Ishikawa (cell line): Measurements from ENCODE around the gene BTBD3.

Experiments used
- EGR1 ChIP-seq: IDR thresholded peaks from 2 replicates; pipeline ENCODE4 v1.6.1; 2012
- EP300 ChIP-seq: IDR thresholded peaks from 2 replicates; pipeline ENCODE4 v1.6.1; 2012; ENCODE audit warnings: borderline replicate concordance
- FOXM1 ChIP-seq: IDR thresholded peaks from 2 replicates; pipeline ENCODE4 v1.6.1; 2012; ENCODE audit warnings: low read depth, borderline replicate concordance
- RAD21 ChIP-seq: IDR thresholded peaks from 2 replicates; pipeline ENCODE4 v1.6.1; 2012; ENCODE audit warnings: low read depth
- TAF1 ChIP-seq: IDR thresholded peaks from 2 replicates; pipeline ENCODE4 v1.6.1; 2012; ENCODE audit warnings: low read depth, mild to moderate bottlenecking
- TEAD4 ChIP-seq: IDR thresholded peaks from 2 replicates; pipeline ENCODE4 v1.6.1; 2012
- YY1 ChIP-seq: IDR thresholded peaks from 2 replicates; pipeline ENCODE4 v1.6.1; 2012; ENCODE audit warnings: low read depth
- ZBTB7A ChIP-seq: IDR thresholded peaks from 2 replicates; pipeline ENCODE4 v1.6.1; 2012; ENCODE audit warnings: low read depth
- TF ChIP-seq, protein P1 (sequence below): IDR thresholded peaks from 2 replicates; pipeline ENCODE4 v1.6.1; 2012
- TF ChIP-seq, protein P2 (sequence below): IDR thresholded peaks from 2 replicates; pipeline ENCODE4 v1.6.1; 2012; ENCODE audit warnings: low read depth, mild to moderate bottlenecking
- TF ChIP-seq, protein P3 (sequence below): IDR thresholded peaks from 2 replicates; pipeline ENCODE4 v1.6.1; 2012

DNA sequence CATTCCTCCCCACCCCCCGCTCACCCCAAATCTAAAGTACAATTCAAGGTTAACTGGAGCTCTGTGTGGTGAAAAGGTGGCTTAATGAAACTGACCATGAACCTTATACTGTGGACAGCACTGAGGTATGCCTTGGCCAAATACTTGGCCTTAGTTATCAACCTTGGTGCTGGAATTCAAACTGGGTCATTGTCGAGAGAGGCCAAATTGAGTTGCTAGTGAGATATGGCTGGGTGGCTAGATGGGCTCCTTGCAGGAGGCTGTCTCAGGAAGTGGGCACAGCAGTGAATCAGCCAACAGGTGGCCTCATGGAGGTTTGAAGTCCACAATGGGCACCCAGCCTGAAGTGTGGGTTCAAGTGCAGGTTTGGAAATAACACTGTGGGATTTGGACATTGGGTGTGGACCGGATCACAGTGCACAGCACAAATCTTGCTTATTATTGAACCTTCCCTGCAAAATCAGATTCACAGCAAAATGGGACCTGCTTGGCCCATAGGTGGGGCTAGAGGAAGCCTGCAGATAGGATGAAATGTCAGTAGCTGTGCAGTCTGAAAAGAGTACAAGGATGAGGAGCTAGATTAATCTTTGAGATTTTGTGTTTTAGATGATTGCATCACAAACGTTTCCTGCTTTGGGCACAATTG lies 5.6 kb upstream of the BTBD3 start:
- no peak for TF ChIP-seq EP300
- TF ChIP-seq, protein P1, sequence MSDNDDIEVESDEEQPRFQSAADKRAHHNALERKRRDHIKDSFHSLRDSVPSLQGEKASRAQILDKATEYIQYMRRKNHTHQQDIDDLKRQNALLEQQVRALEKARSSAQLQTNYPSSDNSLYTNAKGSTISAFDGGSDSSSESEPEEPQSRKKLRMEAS = no peak
- TF ChIP-seq YY1 = no peak
- TF ChIP-seq, protein P2, sequence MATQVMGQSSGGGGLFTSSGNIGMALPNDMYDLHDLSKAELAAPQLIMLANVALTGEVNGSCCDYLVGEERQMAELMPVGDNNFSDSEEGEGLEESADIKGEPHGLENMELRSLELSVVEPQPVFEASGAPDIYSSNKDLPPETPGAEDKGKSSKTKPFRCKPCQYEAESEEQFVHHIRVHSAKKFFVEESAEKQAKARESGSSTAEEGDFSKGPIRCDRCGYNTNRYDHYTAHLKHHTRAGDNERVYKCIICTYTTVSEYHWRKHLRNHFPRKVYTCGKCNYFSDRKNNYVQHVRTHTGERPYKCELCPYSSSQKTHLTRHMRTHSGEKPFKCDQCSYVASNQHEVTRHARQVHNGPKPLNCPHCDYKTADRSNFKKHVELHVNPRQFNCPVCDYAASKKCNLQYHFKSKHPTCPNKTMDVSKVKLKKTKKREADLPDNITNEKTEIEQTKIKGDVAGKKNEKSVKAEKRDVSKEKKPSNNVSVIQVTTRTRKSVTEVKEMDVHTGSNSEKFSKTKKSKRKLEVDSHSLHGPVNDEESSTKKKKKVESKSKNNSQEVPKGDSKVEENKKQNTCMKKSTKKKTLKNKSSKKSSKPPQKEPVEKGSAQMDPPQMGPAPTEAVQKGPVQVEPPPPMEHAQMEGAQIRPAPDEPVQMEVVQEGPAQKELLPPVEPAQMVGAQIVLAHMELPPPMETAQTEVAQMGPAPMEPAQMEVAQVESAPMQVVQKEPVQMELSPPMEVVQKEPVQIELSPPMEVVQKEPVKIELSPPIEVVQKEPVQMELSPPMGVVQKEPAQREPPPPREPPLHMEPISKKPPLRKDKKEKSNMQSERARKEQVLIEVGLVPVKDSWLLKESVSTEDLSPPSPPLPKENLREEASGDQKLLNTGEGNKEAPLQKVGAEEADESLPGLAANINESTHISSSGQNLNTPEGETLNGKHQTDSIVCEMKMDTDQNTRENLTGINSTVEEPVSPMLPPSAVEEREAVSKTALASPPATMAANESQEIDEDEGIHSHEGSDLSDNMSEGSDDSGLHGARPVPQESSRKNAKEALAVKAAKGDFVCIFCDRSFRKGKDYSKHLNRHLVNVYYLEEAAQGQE = no peak
- no peak for TF ChIP-seq FOXM1
- TF ChIP-seq RAD21 = peak; percentile 21; the same call in 1 of the 2 replicates
- no peak for TF ChIP-seq TEAD4
- no peak for TF ChIP-seq ZBTB7A
- TF ChIP-seq TAF1 = no peak
- TF ChIP-seq, protein P3, sequence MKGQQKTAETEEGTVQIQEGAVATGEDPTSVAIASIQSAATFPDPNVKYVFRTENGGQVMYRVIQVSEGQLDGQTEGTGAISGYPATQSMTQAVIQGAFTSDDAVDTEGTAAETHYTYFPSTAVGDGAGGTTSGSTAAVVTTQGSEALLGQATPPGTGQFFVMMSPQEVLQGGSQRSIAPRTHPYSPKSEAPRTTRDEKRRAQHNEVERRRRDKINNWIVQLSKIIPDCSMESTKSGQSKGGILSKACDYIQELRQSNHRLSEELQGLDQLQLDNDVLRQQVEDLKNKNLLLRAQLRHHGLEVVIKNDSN = no peak
- no peak for TF ChIP-seq EGR1
